Loucy (cell line): Measurements from ENCODE around the gene CAMSAP1.

Experiments
- H2AFZ ChIP-seq: fragments of 200-600 bp; sonication (generic); 2 replicates; pipeline ENCODE4 v1.6.0; 2016; ENCODE audit warnings: antibody characterized with exemption, mild to moderate bottlenecking, low read length, moderate library complexity
- H3F3A ChIP-seq: fragments of 200-600 bp; 2 replicates; pipeline ENCODE4 v1.6.0; 2016; ENCODE audit warnings: antibody characterized with exemption, low read depth, mild to moderate bottlenecking
- H3K27me3 ChIP-seq: fragments of 200-600 bp; sonication (generic); 2 replicates; pipeline ENCODE4 v1.6.1; 2014; ENCODE audit warnings: low read length, mild to moderate bottlenecking; ENCODE audit not compliant: insufficient read depth, poor library complexity, severe bottlenecking
- H3K36me3 ChIP-seq: fragments of 200-600 bp; sonication (generic); 2 replicates; pipeline ENCODE4 v1.6.1; 2016; ENCODE audit warnings: low read length; ENCODE audit not compliant: insufficient read depth
- H3K4me1 ChIP-seq: fragments of 200-600 bp; sonication (generic); 2 replicates; pipeline ENCODE4 v1.5.1; 2014; ENCODE audit warnings: low read length, mild to moderate bottlenecking; ENCODE audit not compliant: insufficient read depth, poor library complexity, severe bottlenecking
- H3K4me2 ChIP-seq: fragments of 200-600 bp; sonication (generic); 2 replicates; pipeline ENCODE4 v1.6.0; 2014; ENCODE audit warnings: antibody characterized with exemption, low read length, low read depth, mild to moderate bottlenecking; ENCODE audit not compliant: poor library complexity, severe bottlenecking
- H3K4me3 ChIP-seq: fragments of 200-600 bp; sonication (generic); 2 replicates; pipeline ENCODE4 v1.5.1; 2014; ENCODE audit warnings: low read length, mild to moderate bottlenecking, mixed read lengths; ENCODE audit not compliant: poor library complexity, severe bottlenecking
- H3K79me2 ChIP-seq: fragments of 200-600 bp; sonication (generic); 2 replicates; pipeline ENCODE4 v1.6.1; 2014; ENCODE audit warnings: low read length; ENCODE audit not compliant: insufficient read depth
- H3K9ac ChIP-seq: fragments of 200-600 bp; sonication (generic); 2 replicates; pipeline ENCODE4 v1.6.0; 2014; ENCODE audit warnings: mild to moderate bottlenecking, low read depth, low read length, moderate library complexity; ENCODE audit not compliant: poor library complexity, severe bottlenecking
- H3K9me2 ChIP-seq: fragments of 200-600 bp; sonication (generic); replicated peaks from 2 replicates; pipeline ENCODE4 v1.6.1; 2016; ENCODE audit warnings: low read depth, low read length, mixed read lengths
- H3K9me3 ChIP-seq: fragments of 200-600 bp; sonication (generic); 2 replicates; pipeline ENCODE4 v1.6.1; 2014; ENCODE audit warnings: mild to moderate bottlenecking, antibody characterized with exemption, low read length, low read depth; ENCODE audit not compliant: insufficient read depth
- H4K20me1 ChIP-seq: fragments of 200-600 bp; sonication (generic); 2 replicates; pipeline ENCODE4 v1.6.0; 2014; ENCODE audit warnings: antibody characterized with exemption, low read length, mild to moderate bottlenecking; ENCODE audit not compliant: insufficient read depth, poor library complexity, severe bottlenecking
- EZH2phosphoT487 ChIP-seq: fragments of 200-600 bp; IDR thresholded peaks from 2 replicates; pipeline ENCODE4 v1.6.1; 2018; ENCODE audit warnings: antibody characterized with exemption, mild to moderate bottlenecking, moderate library complexity, borderline replicate concordance
- TF ChIP-seq, protein P1 (sequence below): fragments of 200-600 bp; sonication (generic); conservative IDR thresholded peaks from 2 replicates; pipeline ENCODE4 v1.5.1; 2014; ENCODE audit warnings: mild to moderate bottlenecking, antibody characterized with exemption, low read length

Gene CAMSAP1

DNA sequence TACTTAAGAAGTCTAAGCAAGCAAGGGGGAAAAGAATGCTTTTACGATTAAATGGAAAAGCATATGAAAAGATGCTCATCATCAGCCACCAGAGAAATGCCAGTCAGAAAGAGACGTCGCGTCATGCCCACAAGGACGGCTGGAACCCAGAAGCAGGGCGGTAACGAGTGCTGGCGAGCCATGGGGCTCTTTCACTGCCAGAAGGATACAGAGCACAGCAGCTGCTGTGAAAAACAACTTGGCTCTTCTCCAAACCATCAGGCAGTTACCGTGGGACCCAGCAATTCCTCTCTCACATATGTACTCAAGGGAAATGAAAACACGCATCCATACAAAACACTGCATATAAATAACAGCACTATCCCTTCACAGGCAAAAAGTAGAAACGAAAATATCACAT, 95.5 kb downstream of the CAMSAP1 start:
- no peaks in the 10 kb centered on the region for H3K9me3 ChIP-seq
- H3K9me2 ChIP-seq, result no peaks in the 10 kb centered on the region
- no peak overlapping the region for H3K4me3 ChIP-seq
- H3K9ac ChIP-seq, result no peak overlapping the region
- no peaks in the 10 kb centered on the region for H3K27me3 ChIP-seq
- H3K4me2 ChIP-seq, result no peak overlapping the region
- H4K20me1 ChIP-seq, result no peaks in the 10 kb centered on the region
- H3F3A ChIP-seq, result no peaks in the 10 kb centered on the region
- no peaks in the 10 kb centered on the region for H3K79me2 ChIP-seq
- no peak overlapping the region for H2AFZ ChIP-seq
- H3K4me1 ChIP-seq, result no peaks in the 10 kb centered on the region
- TF ChIP-seq, protein P1, sequence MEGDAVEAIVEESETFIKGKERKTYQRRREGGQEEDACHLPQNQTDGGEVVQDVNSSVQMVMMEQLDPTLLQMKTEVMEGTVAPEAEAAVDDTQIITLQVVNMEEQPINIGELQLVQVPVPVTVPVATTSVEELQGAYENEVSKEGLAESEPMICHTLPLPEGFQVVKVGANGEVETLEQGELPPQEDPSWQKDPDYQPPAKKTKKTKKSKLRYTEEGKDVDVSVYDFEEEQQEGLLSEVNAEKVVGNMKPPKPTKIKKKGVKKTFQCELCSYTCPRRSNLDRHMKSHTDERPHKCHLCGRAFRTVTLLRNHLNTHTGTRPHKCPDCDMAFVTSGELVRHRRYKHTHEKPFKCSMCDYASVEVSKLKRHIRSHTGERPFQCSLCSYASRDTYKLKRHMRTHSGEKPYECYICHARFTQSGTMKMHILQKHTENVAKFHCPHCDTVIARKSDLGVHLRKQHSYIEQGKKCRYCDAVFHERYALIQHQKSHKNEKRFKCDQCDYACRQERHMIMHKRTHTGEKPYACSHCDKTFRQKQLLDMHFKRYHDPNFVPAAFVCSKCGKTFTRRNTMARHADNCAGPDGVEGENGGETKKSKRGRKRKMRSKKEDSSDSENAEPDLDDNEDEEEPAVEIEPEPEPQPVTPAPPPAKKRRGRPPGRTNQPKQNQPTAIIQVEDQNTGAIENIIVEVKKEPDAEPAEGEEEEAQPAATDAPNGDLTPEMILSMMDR, result no peak
- no peak for TF ChIP-seq EZH2phosphoT487
- H3K36me3 ChIP-seq, result peaks cover 77% of the 10 kb centered on the region; the same call in 1 of the 2 replicates

DNA sequence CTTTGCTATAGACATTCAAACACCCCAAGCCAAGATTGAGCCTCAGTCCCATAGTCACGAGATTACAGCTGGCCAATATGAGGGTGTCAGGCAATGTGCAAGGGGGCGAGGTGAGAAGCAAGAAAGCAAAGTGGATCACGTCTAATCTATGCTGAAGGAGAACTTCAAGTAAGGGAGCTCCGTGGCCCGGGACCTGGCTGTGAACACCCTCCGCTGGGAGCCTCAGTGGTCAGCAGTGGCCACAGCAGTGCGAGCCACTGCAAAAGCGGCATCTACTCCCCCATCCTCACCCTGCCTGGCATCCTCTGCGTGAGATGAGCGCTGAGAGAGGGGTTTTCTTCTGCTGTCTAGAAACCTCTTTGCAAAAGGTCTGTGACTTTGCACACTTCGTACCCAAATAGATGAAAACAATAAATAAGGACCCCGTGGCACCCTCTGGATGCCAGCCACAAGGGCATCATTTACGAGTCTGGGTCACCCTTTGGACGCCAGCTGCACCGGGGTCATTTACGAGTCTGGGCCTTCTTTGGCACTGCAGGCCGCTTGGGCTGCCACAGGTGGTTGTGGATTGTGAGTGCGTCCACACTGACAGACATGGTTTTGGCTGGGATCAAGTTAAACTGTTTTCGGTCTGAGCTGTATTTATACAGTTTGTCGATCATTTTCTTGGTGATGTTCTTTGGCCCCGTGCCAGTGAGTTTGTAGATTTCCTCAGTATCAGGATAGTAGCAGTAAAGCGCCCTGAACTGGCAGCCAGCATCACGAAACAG, 96.4 kb downstream of the CAMSAP1 start:
- no peak overlapping the region for H3K4me2 ChIP-seq
- H3F3A ChIP-seq, result no peaks in the 10 kb centered on the region
- H3K27me3 ChIP-seq, result no peaks in the 10 kb centered on the region
- TF ChIP-seq, protein P1, result no peak
- TF ChIP-seq EZH2phosphoT487, result no peak
- H3K9me3 ChIP-seq, result no peaks in the 10 kb centered on the region
- H3K36me3 ChIP-seq, result peaks cover 69% of the 10 kb centered on the region; the same call in 1 of the 2 replicates
- no peak overlapping the region for H3K9ac ChIP-seq
- H3K79me2 ChIP-seq, result no peaks in the 10 kb centered on the region
- H3K4me3 ChIP-seq, result no peak overlapping the region
- H3K9me2 ChIP-seq, result no peaks in the 10 kb centered on the region
- no peaks in the 10 kb centered on the region for H3K4me1 ChIP-seq
- H4K20me1 ChIP-seq, result no peaks in the 10 kb centered on the region
- no peak overlapping the region for H2AFZ ChIP-seq

DNA sequence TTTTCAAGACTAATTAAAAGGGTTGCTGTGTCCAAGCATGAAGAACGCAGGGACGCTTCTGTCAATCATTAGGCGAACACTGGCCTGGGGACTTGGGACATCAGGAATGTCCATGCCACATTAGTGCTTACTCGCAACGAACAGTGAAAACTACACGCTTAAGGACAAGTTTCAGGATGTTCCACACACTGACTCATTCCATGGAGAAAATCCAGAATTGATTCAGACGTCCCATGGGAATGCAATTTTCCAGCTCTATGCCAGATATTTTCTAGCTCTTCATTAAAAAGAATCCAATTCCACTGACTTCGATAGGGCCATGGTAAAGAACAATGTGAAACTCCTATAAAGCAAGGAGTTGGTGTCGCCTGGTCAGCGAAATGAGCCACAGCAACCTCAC, 98.2 kb downstream of the CAMSAP1 start:
- Histone ChIP-seq H3K36me3 (peaks cover 51% of the 10 kb centered on the region; the same call in 1 of the 2 replicates), H2AFZ (no peak overlapping the region), H3K4me3 (no peak overlapping the region)

More for the DNA sequence above, 98.2 kb downstream of the CAMSAP1 start:
- no peaks in the 10 kb centered on the region for H3F3A ChIP-seq
- no peaks in the 10 kb centered on the region for H3K9me2 ChIP-seq
- H3K27me3 ChIP-seq, result no peaks in the 10 kb centered on the region
- no peaks in the 10 kb centered on the region for H3K9me3 ChIP-seq
- no peaks in the 10 kb centered on the region for H3K79me2 ChIP-seq
- no peaks in the 10 kb centered on the region for H4K20me1 ChIP-seq
- H3K9ac ChIP-seq, result no peak overlapping the region
- TF ChIP-seq, protein P1, result no peak
- no peak for TF ChIP-seq EZH2phosphoT487
- H3K4me1 ChIP-seq, result peaks cover 5% of the 10 kb centered on the region
- no peak overlapping the region for H3K4me2 ChIP-seq
